LNCaP clone FGC (cell line): Measurements from ENCODE around the gene COL4A5.

Experiments
- DNase-seq: peaks from one replicate; pipeline ENCODE4 v3.0.0-alpha.2; 2011; ENCODE audit warnings: low read depth
- H3K4me3 ChIP-seq: 2 replicates; pipeline ENCODE4 v1.5.1; 2011; ENCODE audit warnings: mild to moderate bottlenecking, low read depth, low read length, control low read depth
- CTCF ChIP-seq: IDR thresholded peaks from 2 replicates; pipeline ENCODE4 v1.5.1; 2012; ENCODE audit warnings: mild to moderate bottlenecking; ENCODE audit not compliant: control insufficient read depth, insufficient read depth; ENCODE audit errors: extremely low read depth

COL4A5 gene

GRCh38 chrX:108726748-108727147, 287.1 kb downstream of the COL4A5 start:
- no peak for DNase-seq
- no peak overlapping the region for H3K4me3 ChIP-seq
- TF ChIP-seq CTCF = no peak

GRCh38 chrX:108731153-108731552, 291.5 kb downstream of the COL4A5 start:
- no peak overlapping the region for H3K4me3 ChIP-seq
- no peak for DNase-seq
- no peak for TF ChIP-seq CTCF

- no peak for DNase-seq
- no peak for TF ChIP-seq CTCF
- no peak overlapping the region for H3K4me3 ChIP-seq
Measured at GRCh38 chrX:108732630-108733321, 293.1 kb downstream of the COL4A5 start.

- H3K4me3 ChIP-seq = no peak overlapping the region
- no peak for DNase-seq
- TF ChIP-seq CTCF = no peak
Measured at GRCh38 chrX:108734426-108734825, 294.8 kb downstream of the COL4A5 start.

- peak; percentile 48 for TF ChIP-seq CTCF
- no peak overlapping the region for H3K4me3 ChIP-seq
- DNase-seq = peak; percentile 1
Measured at GRCh38 chrX:108735091-108735678, 295.5 kb downstream of the COL4A5 start.

- no peak for DNase-seq
- peak overlapping the region; percentile 45 for H3K4me3 ChIP-seq
- TF ChIP-seq CTCF = no peak
Measured at GRCh38 chrX:108735679-108736508, 296.3 kb downstream of the COL4A5 start.
